SK-N-SH (cell line): Measurements from ENCODE around the gene SP140.

Source experiments
- CTCF ChIP-seq: fragments of 200-600 bp; sonication (generic); IDR thresholded peaks from 2 replicates; pipeline ENCODE4 v1.6.1; 2017; ENCODE audit warnings: antibody characterized with exemption, mild to moderate bottlenecking, moderate library complexity
- MAX ChIP-seq: IDR thresholded peaks from 2 replicates; pipeline ENCODE4 v1.4.0; 2012; ENCODE audit warnings: low read depth
- POLR2AphosphoS5 ChIP-seq: IDR thresholded peaks from 2 replicates; pipeline ENCODE4 v1.6.1; 2012; ENCODE audit warnings: low read depth, low read length

- peak; percentile 58; the same call in 1 of the 2 replicates for TF ChIP-seq CTCF
- TF ChIP-seq POLR2AphosphoS5, result no peak
- no peak for TF ChIP-seq MAX
Observed at GRCh38 chr2:230323385-230324106, 98.0 kb downstream of the SP140 start.
